ENCODE measurements around the gene UBTD2.

The UBTD2 gene

GRCh38 chr5:172165465-172165864 lies 118.1 kb downstream of the UBTD2 start:
- TF ChIP-seq GATA3 (IDR thresholded peaks at IDR 0.05; ENCODE audit: low read depth, low read length): no peak
- TF ChIP-seq GATA2 (IDR thresholded peaks at IDR 0.05; ENCODE audit: low read depth, low read length): no peak

- TF ChIP-seq GATA2 (IDR thresholded peaks at IDR 0.05; ENCODE audit: low read depth, low read length): no peak
- TF ChIP-seq GATA3 (IDR thresholded peaks at IDR 0.05; ENCODE audit: low read depth, low read length): no peak
Observed at GRCh38 chr5:172164769-172165212, 118.8 kb downstream of the UBTD2 start.

GRCh38 chr5:172163346-172163745 lies 120.2 kb downstream of the UBTD2 start:
- TF ChIP-seq GATA2 (IDR thresholded peaks at IDR 0.05; ENCODE audit: low read depth, low read length): no peak
- no peak for TF ChIP-seq GATA3 (IDR thresholded peaks at IDR 0.05; ENCODE audit: low read depth, low read length)

DNA sequence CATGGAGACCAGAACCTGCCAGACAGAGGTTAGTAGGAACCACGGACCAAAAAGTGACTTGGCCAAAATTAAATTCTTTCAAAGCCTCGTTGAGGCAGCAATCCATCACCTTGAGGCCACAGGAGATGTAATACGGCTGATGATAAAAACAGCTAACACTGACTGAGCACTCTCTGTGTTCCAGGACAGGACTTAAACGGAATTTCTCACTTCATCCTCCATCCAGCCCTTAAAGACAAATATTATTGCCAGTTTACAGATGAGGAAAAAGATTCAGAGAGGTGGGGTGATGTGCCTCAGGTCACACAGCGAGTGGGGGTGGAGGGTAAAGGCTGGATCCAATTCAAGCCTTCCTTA lies 120.6 kb downstream of the UBTD2 start:
- TF ChIP-seq GATA3 (IDR thresholded peaks at IDR 0.05; ENCODE audit: low read depth, low read length) (no peak), GATA2 (IDR thresholded peaks at IDR 0.05; ENCODE audit: low read depth, low read length) (no peak)

DNA sequence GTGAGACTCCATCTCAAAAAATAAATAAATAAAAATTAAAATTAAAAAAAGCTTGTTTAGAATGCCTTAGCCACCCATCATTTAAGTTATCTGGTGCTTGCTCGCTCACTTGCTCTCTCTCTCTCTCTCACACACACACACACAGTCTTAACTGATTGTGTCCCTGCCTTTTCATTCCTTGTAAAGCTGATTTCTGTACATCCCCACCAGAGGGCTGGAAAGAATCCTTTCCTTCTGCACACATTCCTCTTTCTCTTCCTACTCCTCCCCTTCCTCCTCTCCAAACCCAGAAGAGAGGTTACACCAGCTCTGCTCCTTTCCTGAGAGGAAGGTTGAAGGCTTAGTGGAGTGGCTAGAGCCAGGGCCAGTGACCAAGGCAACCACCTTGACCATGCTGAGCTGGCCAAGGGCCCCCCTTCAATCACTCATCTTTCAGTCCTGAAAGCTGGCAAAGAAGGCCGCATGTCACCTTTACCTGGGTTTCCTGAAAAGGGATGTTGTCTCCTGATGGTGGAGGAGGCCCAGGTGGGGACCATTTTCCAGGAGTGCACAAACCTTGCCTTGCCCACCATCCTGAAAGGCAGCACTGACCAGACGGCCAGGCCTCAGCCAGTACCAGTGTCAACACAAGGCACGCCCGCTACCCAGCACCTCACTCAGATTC lies 121.1 kb downstream of the UBTD2 start:
- TF ChIP-seq GATA3 (IDR thresholded peaks at IDR 0.05; ENCODE audit: low read depth, low read length) (no peak), GATA2 (IDR thresholded peaks at IDR 0.05; ENCODE audit: low read depth, low read length) (no peak)

DNA sequence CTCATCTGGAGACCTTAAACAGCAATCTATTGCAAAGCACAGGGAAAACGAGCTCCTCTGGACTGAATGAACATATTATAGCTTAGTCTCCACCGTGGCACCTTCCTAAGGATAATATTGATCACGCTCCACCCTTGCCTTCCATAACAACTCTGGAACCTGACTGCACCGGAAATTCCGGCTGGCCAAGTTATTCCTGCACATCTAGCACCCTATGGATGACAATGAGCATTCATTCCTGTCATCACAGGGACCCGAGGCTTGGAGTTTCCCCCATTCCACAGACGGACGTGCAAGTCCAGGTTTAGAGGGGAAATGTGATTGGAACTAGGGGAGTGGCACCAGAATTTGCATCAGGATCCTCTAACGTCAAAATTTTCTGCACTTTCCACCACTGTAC lies 123.1 kb downstream of the UBTD2 start:
- no peak for TF ChIP-seq GATA2 (IDR thresholded peaks at IDR 0.05; ENCODE audit: low read depth, low read length)
- TF ChIP-seq GATA3 (IDR thresholded peaks at IDR 0.05; ENCODE audit: low read depth, low read length): no peak
